ENCODE measurements around the gene NDUFS8.

- TF ChIP-seq CTCF (IDR thresholded peaks at IDR 0.05) (no peak), POLR2A (IDR thresholded peaks at IDR 0.05) (no peak)
Observed at GRCh38 chr11:68018730-68019190, 11.7 kb upstream of the NDUFS8 start.
